GM15510 (cell line): ENCODE data around the gene USP48.

Source experiments
- POLR2A ChIP-seq: IDR thresholded peaks from 3 replicates; pipeline ENCODE4 v1.6.1; 2011; ENCODE audit warnings: borderline replicate concordance; ENCODE audit not compliant: insufficient read length; ENCODE audit errors: extremely low read depth

Gene USP48

DNA sequence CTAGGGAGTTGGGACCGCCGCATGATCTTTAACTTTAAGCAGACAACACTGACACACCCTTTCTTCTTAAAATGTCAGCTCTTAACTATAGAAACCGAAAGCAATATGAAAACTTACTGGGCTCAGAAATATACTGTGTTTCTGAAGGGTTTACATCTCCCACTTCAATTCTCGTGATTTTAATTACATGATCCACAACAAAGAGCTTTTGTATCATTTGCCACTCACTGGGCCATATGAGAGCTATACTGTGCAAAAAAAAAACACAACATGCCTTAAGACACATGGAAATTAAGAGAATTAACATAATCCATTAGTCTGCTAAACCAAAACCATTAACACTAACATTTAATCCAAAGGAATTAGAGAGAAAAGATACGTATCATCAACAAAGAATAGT lies 78.8 kb downstream of the USP48 start:
- TF ChIP-seq POLR2A: no peak

DNA sequence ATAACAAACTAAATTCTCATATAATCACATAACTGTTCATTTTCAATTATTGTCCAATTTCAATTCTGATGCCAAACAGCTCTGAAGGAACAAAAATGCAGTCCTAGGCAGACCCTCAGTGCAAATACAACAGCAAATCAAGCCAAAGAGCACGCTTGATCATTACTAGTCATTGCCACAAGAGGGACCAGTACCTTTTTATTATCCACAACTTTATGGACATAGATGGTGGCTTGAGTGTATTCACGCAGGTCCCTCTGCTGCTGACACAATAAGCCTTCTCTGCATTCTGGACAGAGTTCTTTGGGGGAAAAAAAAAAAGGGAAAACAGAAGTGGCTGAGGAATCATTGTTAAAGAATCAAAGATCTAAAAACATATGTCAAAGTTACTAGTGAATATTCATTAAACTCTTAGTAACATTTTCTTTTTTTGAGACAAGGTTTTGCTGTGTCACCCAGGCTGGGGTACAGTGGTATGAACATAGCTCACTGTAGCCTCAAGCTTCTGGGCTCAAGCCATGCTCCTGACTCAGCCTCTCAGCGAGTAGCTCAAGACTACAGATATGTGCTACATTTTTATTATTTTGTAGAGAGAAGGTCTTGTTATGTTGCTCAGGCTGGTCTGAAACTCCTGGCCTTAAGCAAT lies 79.5 kb downstream of the USP48 start:
- no peak for TF ChIP-seq POLR2A

DNA sequence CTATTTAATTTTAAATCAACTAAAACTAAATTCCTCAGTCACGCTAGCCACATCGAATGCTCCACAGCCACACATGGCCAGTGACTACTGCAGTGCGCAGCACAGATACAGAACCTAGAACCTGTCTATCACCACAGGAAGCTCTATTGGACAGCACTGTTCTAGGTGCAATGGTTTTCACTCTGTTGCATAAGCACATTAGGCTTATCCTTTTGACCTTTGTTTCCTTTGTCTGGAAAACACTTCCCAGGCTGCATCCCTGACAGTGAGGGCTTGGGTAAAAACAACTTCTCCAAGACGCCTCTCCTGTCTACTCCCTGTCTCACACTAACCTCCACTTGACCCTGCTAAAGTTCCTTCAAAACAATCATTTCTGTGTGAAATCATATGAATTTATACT lies 80.2 kb downstream of the USP48 start:
- TF ChIP-seq POLR2A: no peak

DNA sequence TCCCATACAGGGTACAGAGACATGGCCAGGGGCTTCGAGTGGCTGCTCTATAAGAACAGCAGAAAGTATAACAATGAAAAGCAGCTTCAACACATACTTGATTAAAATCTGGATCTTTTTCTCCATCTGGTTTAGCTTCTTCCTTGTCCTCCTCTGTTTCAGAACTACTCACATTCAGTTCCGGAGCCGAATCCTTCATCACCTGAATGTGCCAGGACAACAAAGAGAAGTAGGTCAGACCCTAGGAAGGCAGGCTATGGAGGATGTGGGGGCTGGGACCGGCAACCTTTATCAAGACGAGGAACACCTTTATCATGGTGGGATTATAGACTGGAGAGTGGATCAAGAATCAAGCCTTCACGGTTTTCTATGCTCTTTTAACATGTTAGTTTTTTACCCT lies 81.5 kb downstream of the USP48 start:
- TF ChIP-seq POLR2A: no peak

DNA sequence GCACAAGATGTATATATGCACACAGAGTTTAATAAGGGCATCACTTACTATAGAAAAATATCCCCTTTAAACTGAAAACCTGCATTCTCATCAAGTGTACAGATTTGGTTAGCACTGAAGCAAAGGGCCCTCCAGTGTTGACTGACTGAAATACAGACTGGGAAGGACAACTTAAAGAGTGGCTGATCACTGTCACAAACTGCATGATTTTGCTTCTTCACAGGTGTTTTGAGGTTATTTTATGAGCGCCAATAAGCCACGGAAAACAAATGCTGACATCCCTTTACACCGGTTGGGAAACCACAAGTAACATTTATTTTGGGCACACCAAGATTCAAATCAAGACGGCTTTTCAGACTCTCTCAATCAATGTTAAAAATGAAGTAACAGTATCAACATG lies 82.9 kb downstream of the USP48 start:
- no peak for TF ChIP-seq POLR2A

DNA sequence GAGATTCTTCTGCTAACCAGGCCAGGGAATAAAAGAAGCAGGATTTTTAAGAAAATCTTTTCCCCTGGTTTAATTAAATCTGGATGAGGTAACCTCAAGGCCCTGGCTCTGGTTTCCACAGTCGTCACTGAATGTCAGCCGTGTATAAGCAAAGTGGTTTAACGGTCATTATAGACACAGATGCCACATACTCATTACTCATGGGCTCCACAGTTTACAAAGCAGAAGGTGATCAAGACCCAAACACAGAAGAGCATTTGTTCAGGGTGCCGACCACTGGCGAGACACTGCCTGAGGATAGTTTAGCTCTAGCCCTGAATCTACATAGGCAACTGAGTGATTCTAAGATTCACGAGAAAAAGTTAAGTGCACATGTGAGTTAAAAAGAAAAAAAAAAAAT lies 86.0 kb downstream of the USP48 start:
- no peak for TF ChIP-seq POLR2A

DNA sequence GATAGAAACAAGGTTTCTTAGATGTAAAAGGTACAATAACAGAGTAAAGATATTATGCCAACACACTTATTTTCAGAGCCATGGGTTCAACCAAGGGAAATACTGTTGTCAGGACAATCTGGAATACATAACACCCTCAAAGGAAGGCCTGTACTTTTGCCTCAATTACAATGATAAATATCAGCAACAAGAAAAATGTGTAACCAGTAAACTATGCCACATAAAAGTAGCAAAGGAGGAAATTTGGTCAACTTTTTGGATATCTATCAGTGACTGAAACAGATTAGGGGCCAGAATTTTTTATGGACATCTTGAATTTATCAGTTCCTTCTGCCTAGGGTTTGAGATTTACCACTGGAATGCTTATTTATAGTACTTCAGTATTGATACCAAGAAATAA lies 89.2 kb downstream of the USP48 start:
- TF ChIP-seq POLR2A: no peak

DNA sequence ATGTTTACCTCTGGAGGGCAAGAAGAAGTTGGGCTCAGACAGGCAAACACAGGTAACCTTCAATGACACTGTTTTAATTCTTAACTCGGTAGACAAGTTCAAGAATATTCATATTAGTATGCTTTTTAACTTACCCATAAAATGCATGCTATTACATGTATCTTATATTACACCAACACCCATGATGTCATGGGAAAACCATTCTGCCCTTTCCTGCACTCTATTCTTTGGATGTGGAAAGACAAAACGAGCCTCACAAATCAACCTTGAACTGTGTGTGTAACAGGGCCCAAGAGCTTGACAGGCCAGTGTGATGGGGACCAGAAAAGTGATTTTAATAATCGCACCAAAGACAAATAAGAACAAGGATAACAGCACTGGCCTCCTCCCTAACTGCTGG lies 91.2 kb downstream of the USP48 start:
- TF ChIP-seq POLR2A: no peak

DNA sequence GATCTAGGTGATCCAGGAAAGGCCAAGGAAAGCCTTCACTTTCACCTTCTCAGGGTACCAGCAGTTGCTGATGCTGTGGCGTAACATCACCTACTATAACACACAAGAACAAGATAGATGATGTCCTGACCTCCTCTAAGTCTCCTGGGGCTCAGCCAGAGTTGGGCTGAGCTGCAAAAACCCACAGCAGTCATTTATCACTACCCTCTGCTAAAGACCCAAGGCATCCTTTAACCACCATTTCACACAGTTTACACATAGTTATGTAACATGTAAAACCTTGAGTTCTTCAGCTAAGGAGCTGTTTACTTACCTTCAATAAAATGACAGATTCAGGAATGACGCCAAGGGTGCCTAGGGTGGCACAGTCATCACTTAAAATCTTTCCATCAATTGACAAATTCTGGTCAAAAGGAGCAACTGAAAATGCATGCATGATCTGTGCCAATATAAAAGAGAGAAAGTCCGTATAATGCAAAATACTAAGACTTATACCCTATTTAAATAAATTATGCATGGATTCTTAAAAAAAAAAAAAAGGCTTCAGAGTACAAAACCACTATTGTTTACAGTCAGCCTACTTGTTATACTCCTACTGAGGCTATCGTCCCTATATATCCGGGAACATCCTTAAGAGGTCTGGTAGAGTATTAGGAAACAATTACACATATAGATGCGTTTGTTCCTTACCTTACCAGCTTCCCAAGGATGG lies 93.1 kb downstream of the USP48 start:
- no peak for TF ChIP-seq POLR2A

DNA sequence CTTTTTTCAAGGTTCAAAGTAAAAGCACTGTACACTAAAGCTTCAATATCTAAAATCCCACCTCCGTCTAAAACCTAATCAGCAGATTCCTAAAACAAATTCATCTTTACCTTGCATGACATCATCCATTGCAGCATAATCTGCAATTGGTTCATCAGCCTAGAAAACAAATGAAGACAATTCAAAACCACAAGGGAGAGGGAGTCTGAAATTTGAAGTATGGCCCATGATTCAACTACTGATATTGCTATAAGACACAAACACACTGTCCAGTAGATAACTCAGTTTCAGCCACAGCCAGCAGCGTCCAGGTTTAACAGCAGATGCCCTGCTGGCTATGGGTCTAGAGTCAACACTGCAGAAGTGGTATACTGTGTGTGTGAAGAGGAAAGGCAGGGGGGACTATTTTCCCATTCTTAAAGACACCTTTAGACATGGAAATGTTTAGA lies 95.8 kb downstream of the USP48 start:
- TF ChIP-seq POLR2A: no peak

DNA sequence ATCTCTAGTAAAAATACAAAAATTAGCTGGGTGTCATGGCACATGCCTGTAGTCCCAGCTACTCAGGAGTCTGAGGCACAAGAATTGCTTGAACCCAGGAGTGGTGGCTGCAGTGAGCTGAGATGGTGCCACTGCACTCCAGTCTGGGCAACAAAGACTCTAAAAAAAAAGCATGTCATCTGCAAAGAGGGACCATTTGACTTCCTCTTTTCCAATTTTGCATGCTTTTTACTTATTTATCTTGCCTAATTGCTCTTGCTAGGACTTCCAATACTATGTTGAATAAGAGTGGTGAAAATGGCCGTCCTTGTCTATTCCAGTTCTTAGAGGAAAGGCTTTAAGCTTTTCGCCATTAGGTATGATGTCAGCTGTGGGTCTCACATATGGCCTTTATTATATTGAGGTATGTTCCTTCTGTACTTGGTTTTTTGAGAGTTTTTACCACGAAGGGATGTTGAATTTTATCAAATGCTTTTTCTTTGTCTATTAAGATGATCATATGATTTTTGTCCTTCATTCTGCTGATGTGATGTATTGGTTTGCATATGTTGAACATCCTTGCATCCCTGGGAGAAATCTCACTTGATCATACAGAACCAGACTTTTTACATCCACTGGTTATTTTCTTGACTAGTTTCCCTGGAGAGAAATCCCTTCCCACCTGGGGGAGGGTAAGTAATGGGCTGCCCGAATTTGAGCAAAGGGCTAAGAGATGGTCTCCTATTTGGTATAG lies 96.8 kb downstream of the USP48 start:
- no peak for TF ChIP-seq POLR2A

DNA sequence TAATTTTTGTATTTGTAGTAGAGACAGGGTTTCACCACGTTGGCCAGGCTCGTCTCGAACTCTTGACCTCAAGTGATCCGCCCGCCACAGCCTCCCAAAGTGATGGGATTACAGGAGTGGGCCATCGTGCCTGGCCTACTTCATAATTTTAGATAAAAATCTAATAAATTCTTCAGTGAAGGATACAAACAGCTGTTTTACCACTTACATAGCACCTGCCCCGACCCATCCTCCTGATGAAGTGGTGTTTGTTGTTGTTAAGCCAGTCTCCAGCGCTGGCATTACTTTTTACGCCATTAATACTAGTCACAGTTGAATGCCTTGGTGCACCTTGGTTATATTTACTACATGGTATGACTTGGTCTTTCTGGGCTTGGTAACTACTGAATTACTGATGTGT lies 101.5 kb downstream of the USP48 start:
- TF ChIP-seq POLR2A: no peak

DNA sequence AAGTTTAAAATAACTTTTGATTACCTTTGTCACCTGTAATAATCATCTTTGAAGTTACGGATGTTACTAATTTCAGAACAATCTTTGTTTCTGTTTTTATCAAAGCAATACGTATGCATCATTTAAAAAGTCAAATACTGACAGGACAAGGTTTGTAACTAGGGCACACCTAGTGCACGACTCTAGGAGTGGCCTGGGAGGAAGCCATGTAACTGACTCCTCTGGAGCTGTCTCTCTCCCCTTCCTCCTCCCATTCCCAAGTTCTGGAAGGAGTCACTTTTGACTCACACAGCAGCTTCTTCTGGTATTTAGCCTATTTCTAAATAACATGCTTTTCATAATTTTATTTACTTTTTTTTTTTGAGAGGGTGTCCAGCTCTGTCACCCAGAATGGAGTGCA lies 102.0 kb downstream of the USP48 start:
- TF ChIP-seq POLR2A: no peak

DNA sequence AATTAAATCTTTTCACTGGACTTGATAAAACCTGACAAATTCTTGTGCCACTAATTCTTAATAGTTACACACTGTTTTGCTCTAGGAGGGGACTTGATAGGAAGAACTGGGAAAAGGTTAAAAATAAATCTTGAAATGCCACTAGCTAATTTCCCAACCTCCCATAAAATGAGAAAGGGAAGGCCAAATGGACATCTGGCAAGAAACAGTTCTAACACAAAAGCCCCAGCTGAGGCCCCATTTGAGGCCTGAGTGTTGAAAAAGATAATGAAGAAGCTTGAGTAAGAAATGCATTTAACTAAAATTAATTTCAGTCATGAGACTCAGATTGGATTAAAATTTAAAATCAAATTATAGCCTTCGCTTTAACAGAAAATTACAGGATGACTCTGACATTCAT lies 102.6 kb downstream of the USP48 start:
- no peak for TF ChIP-seq POLR2A

DNA sequence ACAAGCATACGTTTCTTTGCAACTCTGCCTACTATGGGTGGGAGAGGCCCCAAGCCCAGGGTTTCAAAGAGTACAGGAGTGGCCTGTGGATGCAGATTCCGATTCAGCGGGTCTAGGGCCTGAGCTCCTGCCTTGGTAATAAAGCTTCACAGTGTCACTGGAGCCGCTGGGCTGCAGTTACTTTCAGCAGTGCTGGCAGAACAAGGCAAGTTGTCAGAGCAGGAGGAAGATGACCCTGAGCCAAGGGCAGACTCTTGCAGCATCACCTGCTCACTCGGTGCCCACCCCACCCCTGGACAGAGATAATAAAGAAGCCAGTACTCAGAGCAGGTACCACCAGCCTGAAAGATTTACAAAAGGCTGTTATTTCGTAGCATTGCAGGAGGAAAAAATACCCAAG lies 105.8 kb downstream of the USP48 start:
- TF ChIP-seq POLR2A: no peak

DNA sequence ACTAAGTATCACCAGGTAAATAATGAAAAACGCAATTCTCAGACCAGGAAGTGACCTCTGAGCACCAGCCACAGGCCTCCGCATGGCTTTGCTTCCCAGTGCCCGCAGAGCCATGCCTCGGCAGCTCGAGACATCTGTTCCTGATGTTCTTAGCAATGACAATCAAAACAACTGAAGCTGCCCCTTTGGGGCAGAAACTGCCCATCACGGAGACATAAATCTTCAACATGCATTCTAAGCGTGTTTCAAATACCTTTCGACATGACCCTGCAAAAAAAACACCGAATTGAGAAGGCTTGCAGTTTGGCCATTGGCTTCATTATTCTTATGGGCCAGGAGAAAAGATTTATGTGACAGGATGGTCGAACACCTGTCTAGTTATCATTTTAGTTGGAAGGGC lies 108.0 kb downstream of the USP48 start:
- no peak for TF ChIP-seq POLR2A
